ENCODE measurements around the gene CRYAB.
"Not testable (repeated sequence)": the region's sequence is repeated elsewhere in the genome, so short reads cannot be mapped to it uniquely, and the experiment has no call there.

The CRYAB gene

GRCh38 chr11:111905411-111905810, 6.2 kb downstream of the CRYAB start:
- DNase-seq = no peak

- no peak for DNase-seq
Observed at GRCh38 chr11:111886844-111887243, 24.7 kb downstream of the CRYAB start.

GRCh38 chr11:111886032-111886431, 25.5 kb downstream of the CRYAB start:
- DNase-seq = no peak

- DNase-seq = not testable (repeated sequence)
Observed at GRCh38 chr11:111885053-111885452, 26.5 kb downstream of the CRYAB start.

GRCh38 chr11:111882202-111882601, 29.4 kb downstream of the CRYAB start:
- DNase-seq = no peak

GRCh38 chr11:111879637-111879960, 32.0 kb downstream of the CRYAB start:
- no peak for DNase-seq

- peak; percentile 84 to 94 for DNase-seq
Observed at GRCh38 chr11:111878849-111879636, 32.5 kb downstream of the CRYAB start, which contains the start of the genes CFAP68 and FDXACB1. CFAP68 (plus strand) TSS chr11:111879541; CDS start chr11:111879561, 20 bp downstream. FDXACB1 (minus strand) TSS chr11:111879165; CDS start chr11:111879132, 33 bp downstream.

- DNase-seq = no peak
Observed at GRCh38 chr11:111878385-111878848, 33.2 kb downstream of the CRYAB start.

GRCh38 chr11:111871693-111872161, 39.8 kb downstream of the CRYAB start:
- DNase-seq = no peak

- DNase-seq = peak; percentile 82 to 92
Observed at GRCh38 chr11:111870886-111871692, 40.5 kb downstream of the CRYAB start, which contains the start of gene ALG9. ALG9 (minus strand) TSS chr11:111871581; CDS start chr11:111871482, 99 bp downstream.

GRCh38 chr11:111870522-111870885, 41.1 kb downstream of the CRYAB start:
- no peak for DNase-seq

- no peak for DNase-seq
Observed at GRCh38 chr11:111870113-111870512, 41.5 kb downstream of the CRYAB start.

- no peak for DNase-seq
Observed at GRCh38 chr11:111860257-111860656, 51.3 kb downstream of the CRYAB start.
